Measurements from ENCODE around the gene GAA. TPM values are rescaled to one million over a fixed set of nuclear protein-coding genes. Genes with fewer than 3 reads are reported as not detected.

GAA gene
- total RNA-seq, 1 donor: 76.7 TPM

GRCh38 chr17:80132906-80133625 lies 31.7 kb downstream of the GAA start:
- DNase-seq (ENCODE audit: insufficient read length, low spot score, missing footprints): no peak
- H2AFZ ChIP-seq (ENCODE audit: low read length): no peak overlapping the region
- no peak for TF ChIP-seq CTCF (IDR thresholded peaks at IDR 0.05; ENCODE audit: extremely low read depth, low read depth, low read length)
- no peaks in the 10 kb centered on the region for H4K20me1 ChIP-seq (ENCODE audit: insufficient read depth, low read length)
- H3K79me2 ChIP-seq (ENCODE audit: insufficient read depth, low read length): no peaks in the 10 kb centered on the region
- no peak overlapping the region for H3K4me2 ChIP-seq (ENCODE audit: insufficient read depth, low read length)
- no peak overlapping the region for H3K4me3 ChIP-seq (ENCODE audit: insufficient read depth, low read length)
- no peak overlapping the region for H3K27ac ChIP-seq (ENCODE audit: low read depth, low read length)
- no peaks in the 10 kb centered on the region for H3K9me3 ChIP-seq (ENCODE audit: low read depth, low read length)
- no peaks in the 10 kb centered on the region for H3K4me1 ChIP-seq (ENCODE audit: insufficient read depth, low read length)
- peaks cover 3% of the 10 kb centered on the region for H3K27me3 ChIP-seq (ENCODE audit: insufficient read depth, low read length)
- H3K36me3 ChIP-seq (ENCODE audit: insufficient read depth, low read length): peaks cover 48% of the 10 kb centered on the region

- no peak for DNase-seq (ENCODE audit: insufficient read length, low spot score, missing footprints)
Observed at GRCh38 chr17:80133626-80133970, 32.2 kb downstream of the GAA start.

GRCh38 chr17:80137131-80137530 lies 35.8 kb downstream of the GAA start:
- H3K4me3 ChIP-seq (ENCODE audit: insufficient read depth, low read length): no peak overlapping the region
- no peak overlapping the region for H2AFZ ChIP-seq (ENCODE audit: low read length)
- no peak for TF ChIP-seq CTCF (IDR thresholded peaks at IDR 0.05; ENCODE audit: extremely low read depth, low read depth, low read length)
- H4K20me1 ChIP-seq (ENCODE audit: insufficient read depth, low read length): peaks cover 1% of the 10 kb centered on the region
- no peak overlapping the region for H3K27ac ChIP-seq (ENCODE audit: low read depth, low read length)
- H3K4me2 ChIP-seq (ENCODE audit: insufficient read depth, low read length): no peak overlapping the region
- H3K9me3 ChIP-seq (ENCODE audit: low read depth, low read length): no peaks in the 10 kb centered on the region
- H3K27me3 ChIP-seq (ENCODE audit: insufficient read depth, low read length): no peaks in the 10 kb centered on the region
- DNase-seq (ENCODE audit: insufficient read length, low spot score, missing footprints): no peak
- H3K4me1 ChIP-seq (ENCODE audit: insufficient read depth, low read length): no peaks in the 10 kb centered on the region
- H3K79me2 ChIP-seq (ENCODE audit: insufficient read depth, low read length): peaks cover 5% of the 10 kb centered on the region
- peaks cover 88% of the 10 kb centered on the region for H3K36me3 ChIP-seq (ENCODE audit: insufficient read depth, low read length)

More at GRCh38 chr17:80133626-80133970, 32.2 kb downstream of the GAA start:
- no peak for TF ChIP-seq CTCF (IDR thresholded peaks at IDR 0.05; ENCODE audit: extremely low read depth, low read depth, low read length)
- Histone ChIP-seq H3K4me3 (ENCODE audit: insufficient read depth, low read length) (no peak overlapping the region), H4K20me1 (ENCODE audit: insufficient read depth, low read length) (no peaks in the 10 kb centered on the region), H3K4me1 (ENCODE audit: insufficient read depth, low read length) (no peaks in the 10 kb centered on the region), H3K79me2 (ENCODE audit: insufficient read depth, low read length) (no peaks in the 10 kb centered on the region), H2AFZ (ENCODE audit: low read length) (no peak overlapping the region), H3K27ac (ENCODE audit: low read depth, low read length) (no peak overlapping the region), H3K9me3 (ENCODE audit: low read depth, low read length) (no peaks in the 10 kb centered on the region), H3K27me3 (ENCODE audit: insufficient read depth, low read length) (no peaks in the 10 kb centered on the region), H3K4me2 (ENCODE audit: insufficient read depth, low read length) (no peak overlapping the region), H3K36me3 (ENCODE audit: insufficient read depth, low read length) (peaks cover 53% of the 10 kb centered on the region)

GRCh38 chr17:80138856-80139426 lies 37.6 kb downstream of the GAA start:
- no peak for DNase-seq (ENCODE audit: insufficient read length, low spot score, missing footprints)
- peaks cover 97% of the 10 kb centered on the region for H3K36me3 ChIP-seq (ENCODE audit: insufficient read depth, low read length)
- H3K27me3 ChIP-seq (ENCODE audit: insufficient read depth, low read length): no peaks in the 10 kb centered on the region
- H2AFZ ChIP-seq (ENCODE audit: low read length): no peak overlapping the region
- H3K4me3 ChIP-seq (ENCODE audit: insufficient read depth, low read length): no peak overlapping the region
- no peaks in the 10 kb centered on the region for H3K4me1 ChIP-seq (ENCODE audit: insufficient read depth, low read length)
- H3K27ac ChIP-seq (ENCODE audit: low read depth, low read length): no peak overlapping the region
- no peak overlapping the region for H3K4me2 ChIP-seq (ENCODE audit: insufficient read depth, low read length)
- H3K9me3 ChIP-seq (ENCODE audit: low read depth, low read length): no peaks in the 10 kb centered on the region
- H4K20me1 ChIP-seq (ENCODE audit: insufficient read depth, low read length): peaks cover 7% of the 10 kb centered on the region
- TF ChIP-seq CTCF (IDR thresholded peaks at IDR 0.05; ENCODE audit: extremely low read depth, low read depth, low read length): no peak
- peaks cover 22% of the 10 kb centered on the region for H3K79me2 ChIP-seq (ENCODE audit: insufficient read depth, low read length)
